Activated T-helper 1 cell treated with anti-CD3 and anti-CD28 coated beads, Interleukin-12 subunit alpha, Interleukin-12 subunit beta, Interleukin-2, Interleukin-4 antibody, amounts not matched to agents 30 ng/mL and 10 ng/mL and 1 ng/mL, durations not matched to agents 14 hours and 24 hours and 36 hours (primary cell): ENCODE data around the gene MTARC2. TPM values are rescaled to one million over a fixed set of nuclear protein-coding genes. Genes with fewer than 3 reads are reported as not detected.

Experiments used
- DNase-seq: peaks from one replicate; pipeline ENCODE4 v3.0.0; 2021; ENCODE audit warnings: low spot score
- H3K27ac Mint-ChIP-seq: one replicate; pipeline ENCODE4 v1.8.0; 2021; ENCODE audit warnings: mild to moderate bottlenecking, mixed read lengths
- H3K27me3 Mint-ChIP-seq: one replicate; pipeline ENCODE4 v1.8.0; 2022; ENCODE audit warnings: mild to moderate bottlenecking, moderate library complexity, mixed read lengths; ENCODE audit not compliant: insufficient read depth
- H3K36me3 Mint-ChIP-seq: one replicate; pipeline ENCODE4 v1.8.0; 2021; ENCODE audit warnings: low read depth, mixed read lengths
- H3K4me1 Mint-ChIP-seq: one replicate; pipeline ENCODE4 v1.8.0; 2021; ENCODE audit warnings: low read depth, mixed read lengths
- H3K4me3 Mint-ChIP-seq: one replicate; pipeline ENCODE4 v1.8.0; 2021; ENCODE audit warnings: mild to moderate bottlenecking, moderate library complexity, mixed read lengths
- H3K9me3 Mint-ChIP-seq: one replicate; pipeline ENCODE4 v1.8.0; 2021; ENCODE audit warnings: mixed read lengths
- intact Hi-C: fragments of 100-400 bp; cut with micrococcal nuclease; formaldehyde crosslinking; loops from one replicate; pipeline ENCODE4 v1.15.1; 2024
- total RNA-seq: library from RNA; stranded (reverse); gene quantifications from 2 replicates; pipeline ENCODE4 v1.2.3, GENCODE V29; 2022

The MTARC2 gene
- total RNA-seq, 1 donor from 2014 or later = not detected

DNA sequence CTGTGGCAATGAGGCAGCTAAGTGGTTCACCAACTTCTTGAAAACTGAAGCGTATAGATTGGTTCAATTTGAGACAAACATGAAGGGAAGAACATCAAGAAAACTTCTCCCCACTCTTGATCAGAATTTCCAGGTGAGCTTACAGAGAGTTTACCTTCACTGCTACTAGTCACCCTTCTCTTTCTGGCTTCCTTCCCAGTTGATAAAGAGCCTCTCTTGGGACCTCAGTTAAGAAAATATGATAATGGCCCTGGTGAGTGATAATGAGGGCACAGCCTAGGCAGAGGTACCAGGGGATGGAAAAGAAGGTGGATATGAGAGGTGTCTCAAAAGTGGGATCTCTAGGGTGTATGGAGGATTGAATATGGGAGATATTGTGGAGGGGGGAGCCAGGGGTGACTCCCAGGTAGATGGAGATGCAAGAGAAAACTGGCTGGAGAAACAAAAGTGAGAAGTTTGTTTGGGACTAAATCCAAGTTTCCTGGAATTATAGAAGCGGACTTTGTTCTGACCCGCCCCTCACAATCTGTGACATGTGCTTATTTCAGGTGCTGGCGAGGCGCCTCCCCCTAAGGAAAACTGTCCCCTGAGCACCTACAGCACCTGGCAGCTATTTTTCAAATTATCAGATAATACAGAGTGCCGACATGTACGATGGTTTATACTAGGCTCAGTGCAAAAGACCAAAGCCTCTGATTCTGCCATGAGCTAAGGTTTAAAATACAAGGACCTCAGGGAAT is 13.7 kb downstream of the MTARC2 start:
- no peak overlapping the region for H3K27ac Mint-ChIP-seq
- no peaks in the 10 kb centered on the region for H3K4me1 Mint-ChIP-seq
- H3K27me3 Mint-ChIP-seq = peaks cover 7% of the 10 kb centered on the region
- H3K36me3 Mint-ChIP-seq = no peaks in the 10 kb centered on the region
- no peak overlapping the region for H3K4me3 Mint-ChIP-seq
- H3K9me3 Mint-ChIP-seq = no peaks in the 10 kb centered on the region
- intact Hi-C loops = no loop called here
- no peak for DNase-seq

DNA sequence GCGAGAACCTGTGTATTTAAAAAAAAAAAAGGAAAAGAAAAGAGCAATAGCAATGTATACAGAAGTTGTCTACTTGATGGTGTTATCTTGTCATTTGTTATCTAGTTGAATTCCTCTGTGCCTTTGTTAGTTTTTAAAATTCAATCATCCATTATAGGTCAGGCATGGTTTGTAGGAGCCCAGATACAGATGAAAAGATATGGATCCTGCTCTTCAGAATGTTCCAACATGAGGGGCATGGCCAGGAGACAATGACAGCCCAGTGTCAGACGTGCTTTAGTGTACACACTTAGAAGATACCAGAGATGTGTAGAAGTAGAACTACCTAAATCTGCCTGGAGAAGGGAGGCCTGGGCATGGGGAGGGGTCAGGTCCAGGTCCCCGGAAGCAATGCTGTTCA is 16.6 kb downstream of the MTARC2 start:
- Mint-ChIP-seq H3K36me3 (no peaks in the 10 kb centered on the region), H3K9me3 (no peaks in the 10 kb centered on the region), H3K4me1 (no peaks in the 10 kb centered on the region), H3K27ac (no peak overlapping the region), H3K4me3 (no peak overlapping the region), H3K27me3 (peaks cover 4% of the 10 kb centered on the region)
- intact Hi-C loops = no loop called here
- no peak for DNase-seq

DNA sequence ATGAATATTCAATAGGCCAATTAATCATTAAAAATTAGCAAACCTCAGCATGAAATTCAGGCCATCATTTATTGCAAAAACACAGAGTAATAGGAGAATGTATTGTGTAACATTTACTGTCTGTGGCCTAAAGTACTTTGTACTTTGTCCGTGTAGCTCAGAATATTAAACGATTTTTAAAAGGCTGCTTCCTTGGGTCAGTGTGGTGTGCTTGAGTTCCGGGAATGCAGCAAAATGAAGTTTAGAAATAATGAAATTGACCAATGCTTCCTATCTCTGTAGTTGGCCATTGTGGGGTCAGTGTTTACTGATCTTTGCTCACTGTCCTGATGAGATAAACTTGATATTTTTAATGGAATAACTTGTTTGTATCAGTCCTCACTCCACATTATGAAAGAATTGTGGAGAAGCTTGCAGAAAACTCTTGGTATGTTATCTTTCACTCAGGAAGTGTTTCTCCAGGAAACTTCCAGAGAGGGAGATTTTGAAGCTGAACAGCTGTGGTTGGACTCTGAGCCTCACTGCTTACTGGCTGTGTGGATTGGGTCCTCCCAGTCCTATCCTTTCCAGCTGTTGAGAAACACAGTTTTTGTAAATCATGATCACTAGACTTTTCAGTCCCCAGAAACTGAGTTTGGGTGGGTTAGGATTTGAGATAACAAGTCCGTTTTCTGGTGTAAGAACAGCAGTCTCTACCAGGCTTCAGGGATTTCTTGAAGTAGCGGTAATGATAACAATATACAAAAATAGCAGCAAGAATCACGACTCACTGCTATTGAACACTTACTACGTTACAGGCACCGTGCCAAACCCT is 19.4 kb downstream of the MTARC2 start:
- no peak overlapping the region for H3K4me3 Mint-ChIP-seq
- peaks cover 2% of the 10 kb centered on the region for H3K27me3 Mint-ChIP-seq
- no peak for DNase-seq
- H3K27ac Mint-ChIP-seq = no peak overlapping the region
- no peaks in the 10 kb centered on the region for H3K9me3 Mint-ChIP-seq
- H3K36me3 Mint-ChIP-seq = no peaks in the 10 kb centered on the region
- intact Hi-C loops = no loop called here
- H3K4me1 Mint-ChIP-seq = no peaks in the 10 kb centered on the region

DNA sequence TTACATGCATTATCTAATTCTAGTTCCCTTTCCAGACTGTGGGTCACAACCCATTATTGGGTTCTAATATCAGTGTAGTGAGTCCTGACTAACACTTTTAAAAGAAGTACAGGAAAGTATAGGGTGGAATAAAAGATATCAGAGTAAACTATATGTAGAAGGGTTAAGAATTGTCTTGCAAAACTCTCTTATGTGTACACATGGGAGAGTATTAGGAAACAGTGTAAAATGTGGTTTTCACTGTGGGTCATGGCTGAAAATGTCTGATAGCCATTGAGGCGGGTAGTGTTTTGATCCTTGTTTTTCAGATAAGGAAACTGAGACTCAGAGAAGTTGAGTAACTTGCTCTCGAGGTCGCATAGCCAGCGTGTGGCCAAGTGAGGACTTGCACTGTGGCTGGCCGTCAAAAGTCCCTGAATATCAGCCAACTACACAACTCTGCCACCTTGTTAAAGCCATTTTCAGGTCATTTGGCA is 20.0 kb downstream of the MTARC2 start:
- Mint-ChIP-seq H3K9me3 (no peaks in the 10 kb centered on the region), H3K4me3 (no peak overlapping the region), H3K36me3 (no peaks in the 10 kb centered on the region), H3K27ac (no peak overlapping the region), H3K4me1 (no peaks in the 10 kb centered on the region), H3K27me3 (no peaks in the 10 kb centered on the region)
- no peak for DNase-seq
- intact Hi-C loops = no loop called here

DNA sequence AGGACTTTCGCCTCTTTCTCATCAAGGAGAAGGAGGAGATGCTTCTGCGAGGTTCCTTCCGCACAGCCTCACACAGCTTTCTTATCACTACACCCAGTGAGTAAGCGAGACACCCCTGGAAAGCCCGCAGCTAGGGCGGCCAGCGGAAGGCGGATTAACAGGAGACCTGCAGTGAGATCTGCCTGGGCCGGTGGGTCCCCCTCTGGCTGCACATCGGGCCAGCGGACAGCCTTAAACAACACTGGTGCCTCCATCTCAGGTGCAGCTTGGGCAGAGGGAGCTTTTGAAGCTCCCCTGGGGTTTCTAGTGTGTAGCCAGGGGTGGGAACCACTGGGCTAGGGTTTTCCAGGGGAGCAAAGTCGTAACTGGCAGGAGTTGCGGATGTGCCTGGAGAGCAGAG is 21.1 kb downstream of the MTARC2 start:
- Mint-ChIP-seq H3K4me3 (no peak overlapping the region), H3K36me3 (no peaks in the 10 kb centered on the region), H3K27ac (no peak overlapping the region), H3K4me1 (no peaks in the 10 kb centered on the region), H3K9me3 (no peaks in the 10 kb centered on the region), H3K27me3 (no peaks in the 10 kb centered on the region)
- no peak for DNase-seq
- intact Hi-C loops = no loop called here

DNA sequence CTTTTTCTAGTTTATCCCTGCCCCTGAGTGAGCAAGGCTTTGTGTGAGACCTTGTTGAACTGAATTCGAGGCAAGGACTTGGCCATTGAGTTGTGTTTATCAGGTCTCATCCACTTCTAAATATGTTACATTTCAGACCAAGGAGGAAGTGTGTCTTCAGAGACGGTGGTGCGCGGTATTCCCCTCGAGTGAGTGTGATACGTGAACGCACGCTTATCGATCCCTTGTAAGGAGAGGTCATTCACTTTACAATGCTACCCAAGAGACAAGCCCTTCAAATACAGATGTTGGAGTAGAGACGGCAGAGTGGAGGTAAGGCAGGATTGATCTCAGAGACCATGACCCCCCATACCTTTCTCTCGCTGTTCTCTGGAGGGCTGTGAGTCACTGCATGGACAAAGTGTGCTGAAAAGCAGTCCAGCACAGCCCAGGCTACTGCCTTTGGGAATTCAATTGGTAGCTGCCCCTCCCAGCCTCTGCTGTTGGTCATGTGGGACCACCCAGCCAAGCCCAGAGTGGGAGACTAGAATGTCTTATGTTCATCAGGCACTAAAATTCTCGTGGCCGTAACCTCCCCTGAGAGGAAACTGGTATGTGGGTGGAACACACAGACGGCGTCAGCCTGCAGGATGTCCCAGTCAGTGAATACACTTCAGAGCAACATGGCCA is 22.3 kb downstream of the MTARC2 start:
- H3K36me3 Mint-ChIP-seq = no peaks in the 10 kb centered on the region
- intact Hi-C loops = no loop called here
- H3K27me3 Mint-ChIP-seq = peaks cover 4% of the 10 kb centered on the region
- H3K4me1 Mint-ChIP-seq = no peaks in the 10 kb centered on the region
- no peak overlapping the region for H3K4me3 Mint-ChIP-seq
- H3K9me3 Mint-ChIP-seq = no peaks in the 10 kb centered on the region
- no peak for DNase-seq
- no peak overlapping the region for H3K27ac Mint-ChIP-seq

DNA sequence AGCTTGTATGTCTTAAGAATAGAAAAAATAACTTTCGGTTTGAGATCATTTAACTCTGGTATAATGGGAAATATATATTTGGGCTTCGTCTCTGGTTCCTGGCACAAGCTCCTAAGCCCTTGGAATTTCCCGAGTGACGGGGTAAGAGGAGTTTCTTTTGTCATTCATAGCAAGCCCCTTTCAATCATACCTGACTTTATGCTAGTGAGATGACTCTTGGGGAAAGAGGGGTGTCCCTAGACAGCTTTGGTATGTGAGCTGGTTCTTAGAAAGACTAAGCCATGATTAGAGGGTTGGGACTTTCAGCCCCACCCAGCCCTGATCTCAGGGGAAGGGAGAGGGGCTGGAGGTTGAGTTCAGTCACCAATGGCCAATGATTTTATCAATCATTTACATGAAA is 24.7 kb downstream of the MTARC2 start:
- H3K4me3 Mint-ChIP-seq = no peak overlapping the region
- intact Hi-C loops = no loop called here
- H3K4me1 Mint-ChIP-seq = no peaks in the 10 kb centered on the region
- H3K9me3 Mint-ChIP-seq = no peaks in the 10 kb centered on the region
- no peaks in the 10 kb centered on the region for H3K36me3 Mint-ChIP-seq
- H3K27me3 Mint-ChIP-seq = peaks cover 4% of the 10 kb centered on the region
- no peak for DNase-seq
- H3K27ac Mint-ChIP-seq = no peak overlapping the region

DNA sequence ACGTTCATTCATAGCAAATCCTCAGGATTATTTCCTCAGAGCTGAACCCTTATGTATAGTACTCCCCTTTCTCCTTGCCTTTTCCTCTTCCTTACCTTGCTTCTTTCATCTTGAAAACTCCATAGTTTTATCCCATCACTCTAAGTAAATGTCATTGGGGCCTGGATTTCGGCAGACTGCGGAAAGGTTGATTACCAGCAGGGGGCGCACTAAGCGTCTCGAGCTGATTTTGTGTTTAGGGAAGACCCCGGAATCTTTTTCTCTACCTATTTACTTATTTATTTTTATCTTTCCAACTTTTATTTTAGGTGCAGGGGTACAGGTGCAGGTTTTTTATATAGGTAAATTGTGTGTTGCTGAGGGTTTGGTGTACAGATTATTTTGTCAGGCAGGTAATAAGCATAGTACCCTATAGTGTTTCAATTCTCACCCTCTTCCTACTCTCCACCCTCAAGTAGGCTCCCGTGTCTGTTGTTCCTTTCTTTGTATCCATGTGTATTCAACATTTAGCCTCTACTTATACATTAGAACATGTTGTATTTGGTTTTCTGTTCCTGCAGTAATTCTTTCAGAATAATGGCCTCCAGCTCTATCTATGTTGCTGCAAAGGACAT is 27.2 kb downstream of the MTARC2 start:
- no peak overlapping the region for H3K4me3 Mint-ChIP-seq
- H3K27me3 Mint-ChIP-seq = peaks cover 4% of the 10 kb centered on the region
- H3K27ac Mint-ChIP-seq = peak overlapping the region; percentile 42
- no peak for DNase-seq
- intact Hi-C loops = loop anchor here (5.0 kb wide), 1 partner anchor 663 kb away; no protein-coding TSS in a partner anchor
- no peaks in the 10 kb centered on the region for H3K9me3 Mint-ChIP-seq
- no peaks in the 10 kb centered on the region for H3K4me1 Mint-ChIP-seq
- H3K36me3 Mint-ChIP-seq = no peaks in the 10 kb centered on the region

DNA sequence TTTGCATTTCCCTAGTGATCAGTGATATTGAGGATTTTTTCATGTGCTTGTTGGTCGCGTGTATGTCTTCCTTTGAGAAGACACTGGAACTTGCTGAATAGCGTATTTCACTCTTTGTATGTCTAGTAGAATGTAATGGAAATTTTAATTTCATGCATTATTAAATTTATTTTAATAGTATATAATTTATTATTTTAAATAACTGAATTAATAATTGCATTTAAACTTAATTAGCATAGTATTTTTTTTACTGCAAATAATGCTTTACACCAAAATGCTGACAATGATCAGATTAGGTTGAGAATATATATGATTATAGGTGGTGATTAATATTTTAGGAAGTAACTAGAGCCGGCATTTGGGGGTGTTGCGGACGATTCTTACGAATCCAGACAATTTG is 28.1 kb downstream of the MTARC2 start:
- no peak for DNase-seq
- Mint-ChIP-seq H3K9me3 (no peaks in the 10 kb centered on the region), H3K36me3 (no peaks in the 10 kb centered on the region), H3K27ac (no peak overlapping the region), H3K4me3 (no peak overlapping the region), H3K4me1 (no peaks in the 10 kb centered on the region), H3K27me3 (peaks cover 4% of the 10 kb centered on the region)
- intact Hi-C loops = loop anchor here (1.0 to 5.0 kb wide), 3 partner anchors 86 to 664 kb away; partner anchors contain the start of gene C1orf115

DNA sequence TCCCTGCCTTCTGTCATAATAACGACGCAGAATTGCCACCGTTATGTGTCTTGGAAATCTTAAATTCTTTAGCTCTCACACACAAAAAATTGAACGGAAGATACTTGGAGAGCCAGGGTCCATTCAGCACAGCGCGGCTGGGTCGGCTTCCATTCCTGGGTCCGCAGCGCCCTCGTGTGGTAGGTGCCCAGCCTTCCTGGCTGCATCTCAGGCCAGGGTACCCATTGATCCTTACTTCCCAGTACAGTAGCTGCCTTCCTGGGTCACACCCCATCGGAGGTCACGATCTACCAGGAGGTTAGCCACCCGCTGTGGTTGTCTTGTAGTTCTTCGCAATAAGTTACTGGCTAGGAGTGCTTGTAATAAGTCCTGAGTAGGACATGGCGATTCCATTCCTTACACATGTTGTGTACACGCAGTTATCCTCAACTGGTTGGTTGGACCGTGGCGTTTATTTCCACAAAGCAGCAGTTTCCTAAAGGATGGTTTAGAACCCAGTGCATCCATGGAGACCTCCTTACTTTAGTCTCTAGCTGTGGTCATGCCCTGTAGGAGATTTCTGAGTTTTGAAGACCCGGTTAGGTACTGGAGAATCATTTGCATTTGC is 28.7 kb downstream of the MTARC2 start:
- intact Hi-C loops = loop anchor here (1.0 to 5.0 kb wide), 3 partner anchors 87 to 665 kb away; partner anchors contain the start of gene C1orf115
- Mint-ChIP-seq H3K27me3 (peaks cover 7% of the 10 kb centered on the region), H3K27ac (no peak overlapping the region), H3K36me3 (no peaks in the 10 kb centered on the region), H3K4me1 (no peaks in the 10 kb centered on the region), H3K4me3 (no peak overlapping the region), H3K9me3 (no peaks in the 10 kb centered on the region)
- DNase-seq = peak; percentile 32

DNA sequence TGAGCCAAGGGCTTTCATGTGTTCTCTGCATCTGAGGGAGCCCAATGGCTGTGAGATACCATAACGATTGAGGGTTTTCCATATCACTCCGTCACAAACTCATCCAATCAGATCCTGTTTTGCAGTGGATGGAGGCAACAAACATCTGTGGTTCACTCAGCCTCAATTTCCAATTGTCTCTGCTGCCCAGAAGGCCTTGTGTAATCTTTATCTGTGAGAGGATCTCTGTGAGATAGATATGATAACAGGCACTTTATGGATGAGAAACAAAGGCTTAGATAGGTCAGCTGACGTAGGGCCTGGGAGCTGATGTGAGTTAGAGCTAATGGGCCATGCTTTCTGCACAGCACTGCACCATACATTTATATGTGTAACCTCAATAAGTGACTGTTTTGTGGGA is 35.3 kb downstream of the MTARC2 start:
- no peak for DNase-seq
- Mint-ChIP-seq H3K27ac (no peak overlapping the region), H3K4me3 (no peak overlapping the region), H3K4me1 (no peaks in the 10 kb centered on the region), H3K27me3 (peaks cover 47% of the 10 kb centered on the region), H3K9me3 (no peaks in the 10 kb centered on the region), H3K36me3 (no peaks in the 10 kb centered on the region)
- intact Hi-C loops = no loop called here

DNA sequence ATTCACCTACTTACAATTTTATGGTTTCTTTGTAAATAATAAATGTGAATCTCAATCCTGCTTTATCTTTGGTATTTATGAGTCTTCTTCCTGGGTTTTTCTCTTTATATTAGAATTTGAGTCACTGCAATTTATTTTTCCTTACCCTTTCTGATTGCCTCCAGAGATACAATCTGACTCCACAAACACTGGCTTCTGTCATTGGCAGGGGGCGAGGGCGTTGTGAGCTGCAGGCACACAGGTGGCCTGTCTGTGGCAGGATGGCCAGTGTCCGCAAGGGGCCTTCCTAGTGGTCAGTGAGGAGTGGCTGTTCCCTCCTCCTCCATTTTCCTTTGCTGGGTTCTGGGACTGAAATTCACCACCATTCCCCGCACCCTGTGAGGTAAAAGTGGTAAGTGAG is 36.6 kb downstream of the MTARC2 start:
- H3K36me3 Mint-ChIP-seq = no peaks in the 10 kb centered on the region
- H3K4me1 Mint-ChIP-seq = no peaks in the 10 kb centered on the region
- no peak overlapping the region for H3K4me3 Mint-ChIP-seq
- intact Hi-C loops = no loop called here
- H3K9me3 Mint-ChIP-seq = no peaks in the 10 kb centered on the region
- H3K27ac Mint-ChIP-seq = no peak overlapping the region
- DNase-seq = no peak
- H3K27me3 Mint-ChIP-seq = peaks cover 50% of the 10 kb centered on the region
